H1 (cell line): Measurements from ENCODE around the gene UFSP1. TPM values are rescaled to one million over a fixed set of nuclear protein-coding genes. Genes with fewer than 3 reads are reported as not detected.

Experiments used
- ASH2L ChIP-seq: fragments of 200-600, 300-600 bp; sonication (generic); IDR thresholded peaks from one replicate; pipeline ENCODE4 v1.7.1; 2017; ENCODE audit warnings: low read length
- CTCF ChIP-seq, 3 experiments: IDR thresholded peaks; 1 replicate in 2 of 3; 2 replicates in 1 of 3; pipeline versions ENCODE4 v1.5.1 to v1.6.1; 2011; ENCODE audit warnings: low read length in 3 of 3, mild to moderate bottlenecking in 3 of 3, inconsistent platforms in 2 of 3, low read depth in 1 of 3, moderate library complexity in 1 of 3; ENCODE audit not compliant: insufficient read depth in 1 of 3; ENCODE audit errors: control extremely low read depth in 1 of 3
- HDAC2 ChIP-seq, 2 experiments: fragments of 300-600 bp in 1 of 2; sonication (generic) in 1 of 2; IDR thresholded peaks; 2 replicates each; pipeline ENCODE4 v1.6.1; 2011 to 2012; ENCODE audit warnings: low read depth in 2 of 2, low read length in 2 of 2, mild to moderate bottlenecking in 2 of 2, moderate library complexity in 2 of 2, borderline replicate concordance in 1 of 2, inconsistent platforms in 1 of 2
- MAX ChIP-seq: IDR thresholded peaks from 2 replicates; pipeline ENCODE4 v1.6.1; 2012; ENCODE audit warnings: inconsistent platforms
- PHF8 ChIP-seq: fragments of 200-600 bp; sonication (generic); conservative IDR thresholded peaks from 2 replicates; pipeline ENCODE4 v1.7.1; 2012; ENCODE audit warnings: low read depth, mild to moderate bottlenecking, inconsistent platforms, low read length, moderate library complexity
- POLR2A ChIP-seq, 2 experiments: IDR thresholded peaks; 1 replicate in 1 of 2; 2 replicates in 1 of 2; pipeline ENCODE4 v1.6.1; 2011; ENCODE audit warnings: low read depth in 2 of 2, low read length in 2 of 2, mild to moderate bottlenecking in 2 of 2; ENCODE audit errors: control extremely low read depth in 1 of 2
- POLR2AphosphoS5 ChIP-seq: IDR thresholded peaks from 2 replicates; pipeline ENCODE4 v1.6.1; 2011; ENCODE audit warnings: low read depth, low read length
- RXRA ChIP-seq: IDR thresholded peaks from 2 replicates; pipeline ENCODE4 v1.6.1; 2011; ENCODE audit warnings: low read depth, mild to moderate bottlenecking, low read length, moderate library complexity; ENCODE audit not compliant: insufficient read depth
- SAP30 ChIP-seq: fragments of 300-600 bp; sonication (generic); IDR thresholded peaks from 2 replicates; pipeline ENCODE4 v1.7.1; 2012; ENCODE audit warnings: low read length, moderate library complexity, mild to moderate bottlenecking, inconsistent platforms; ENCODE audit not compliant: insufficient read depth, insufficient replicate concordance
- SIN3A ChIP-seq, 2 experiments: IDR thresholded peaks in 1 of 2; conservative IDR thresholded peaks in 1 of 2; 2 replicates each; pipeline ENCODE4 v1.6.1; 2011 to 2012; ENCODE audit warnings: low read length in 2 of 2, improper control_type of control experiment in 1 of 2, low read depth in 1 of 2, mild to moderate bottlenecking in 1 of 2
- TAF1 ChIP-seq: IDR thresholded peaks from 2 replicates; pipeline ENCODE4 v1.6.1; 2011; ENCODE audit warnings: mild to moderate bottlenecking, low read depth, low read length
- TAF7 ChIP-seq: optimal IDR thresholded peaks from 2 replicates; pipeline ENCODE3; 2011; ENCODE audit warnings: low read depth, mild to moderate bottlenecking, inconsistent platforms, low read length, moderate library complexity, borderline replicate concordance
- TBP ChIP-seq: IDR thresholded peaks from 2 replicates; pipeline ENCODE4 v1.6.1; 2011; ENCODE audit warnings: low read depth, low read length, improper control_type of control experiment
- USF2 ChIP-seq: IDR thresholded peaks from 2 replicates; pipeline ENCODE4 v1.6.1; 2011; ENCODE audit warnings: low read length, improper control_type of control experiment
- polyA plus RNA-seq, 7 experiments: library from polyadenylated mRNA; depleted of rRNA in 3 of 7; stranded (reverse) in 5 of 7; unstranded in 2 of 7; fragments of >200 nt in 5 of 7; fragments of 200-250 nt in 2 of 7; gene quantifications; 1 replicate in 5 of 7; 2 replicates in 1 of 7; 4 replicates in 1 of 7; pipeline versions ENCODE4 v1.2.1 to v1.2.3, GENCODE V29; 2011 to 2013; ENCODE audit warnings: missing spikeins in 2 of 7, mixed read lengths in 2 of 7
- total RNA-seq: library from RNA; stranded (reverse); fragmentation: NEBNext Ultra II Directional; extraction: Animal tissue kit (Norgen Biotek cat#: 25700); gene quantifications from 2 replicates; pipeline ENCODE4 v1.2.1, GENCODE V29; 2021

UFSP1 gene
- total and polyA plus RNA-seq, 2 of the 8 experiments (the other 6 are each of a cell fraction or from before 2014, with no cell fraction given), result 1.6 to 4.3 TPM

GRCh38 chr7:100888988-100889750 is at the start of gene UFSP1 (continued):
- TF ChIP-seq CTCF (IDR thresholded peaks at IDR 0.05; ENCODE audit: control extremely low read depth in 1 of 3, insufficient read depth in 1 of 3, low read depth in 1 of 3, low read length in 3 of 3) (no peak), USF2 (no peak), POLR2A (IDR thresholded peaks at IDR 0.05; ENCODE audit: control extremely low read depth in 1 of 2, low read depth in 2 of 2, low read length in 2 of 2) (peak in 1 of 2 experiments; percentile 78; a peak in 2 of 3 replicates), ASH2L (peak; percentile 2), RXRA (no peak), TBP (0 out of 2 replicates have a peak, but pooled peaks have one; percentile 7), POLR2AphosphoS5 (0 out of 2 replicates have a peak, but pooled peaks have one; percentile 85), TAF7 (peak; percentile 16), TAF1 (peak; percentile 61; the same call in 1 of the 2 replicates), SAP30 (no peak), MAX (peak; percentile 94), PHF8 (peak; percentile 85), HDAC2 (IDR thresholded peaks at IDR 0.05; ENCODE audit: borderline replicate concordance in 1 of 2, low read depth in 2 of 2, low read length in 2 of 2) (peak in 1 of 2 experiments; percentile 67; a peak in 1 of 4 replicates), SIN3A (conservative IDR thresholded peaks at IDR 0.05 in 1 of 2, IDR thresholded peaks at IDR 0.05 in 1 of 2; ENCODE audit: low read depth in 1 of 2, low read length in 2 of 2) (peak; percentile 51 to 87; a peak in 2 of 4 replicates)
- TF ChIP-seq, all 59 proteins: peak for 12
